ENCODE measurements around the gene RAB5IF. TPM values are rescaled to one million over a fixed set of nuclear protein-coding genes. Genes with fewer than 3 reads are reported as not detected.
"Not testable (repeated sequence)": the region's sequence is repeated elsewhere in the genome, so short reads cannot be mapped to it uniquely, and the experiment has no call there.

RAB5IF gene
- total and polyA plus RNA-seq, 2 donors from 2014 or later, result 71.0 to 110 TPM

GRCh38 chr20:36606158-36607066 lies 833 bp downstream of the RAB5IF start:
- no peak for FAIRE-seq
- H3K9ac ChIP-seq (ENCODE audit: low read length in 3 of 3), result peak overlapping the region; percentile 52 to 78 (median 66)
- H3K9me3 ChIP-seq (ENCODE audit: control insufficient read depth in 2 of 3, insufficient read depth in 1 of 3, low read length in 3 of 3), result no peaks in the 10 kb centered on the region
- peaks cover 0 to 16% (median 16%) of the 10 kb centered on the region in 3 donors for H3K4me1 ChIP-seq (ENCODE audit: control insufficient read depth in 2 of 3, insufficient read depth in 2 of 3, low read depth in 1 of 3, low read length in 3 of 3)
- peaks cover 4 to 8% (median 5%) of the 10 kb centered on the region in 3 donors for H3K36me3 ChIP-seq (ENCODE audit: control insufficient read depth in 2 of 3, insufficient read depth in 3 of 3, low read length in 3 of 3)
- TF ChIP-seq, protein P1, sequence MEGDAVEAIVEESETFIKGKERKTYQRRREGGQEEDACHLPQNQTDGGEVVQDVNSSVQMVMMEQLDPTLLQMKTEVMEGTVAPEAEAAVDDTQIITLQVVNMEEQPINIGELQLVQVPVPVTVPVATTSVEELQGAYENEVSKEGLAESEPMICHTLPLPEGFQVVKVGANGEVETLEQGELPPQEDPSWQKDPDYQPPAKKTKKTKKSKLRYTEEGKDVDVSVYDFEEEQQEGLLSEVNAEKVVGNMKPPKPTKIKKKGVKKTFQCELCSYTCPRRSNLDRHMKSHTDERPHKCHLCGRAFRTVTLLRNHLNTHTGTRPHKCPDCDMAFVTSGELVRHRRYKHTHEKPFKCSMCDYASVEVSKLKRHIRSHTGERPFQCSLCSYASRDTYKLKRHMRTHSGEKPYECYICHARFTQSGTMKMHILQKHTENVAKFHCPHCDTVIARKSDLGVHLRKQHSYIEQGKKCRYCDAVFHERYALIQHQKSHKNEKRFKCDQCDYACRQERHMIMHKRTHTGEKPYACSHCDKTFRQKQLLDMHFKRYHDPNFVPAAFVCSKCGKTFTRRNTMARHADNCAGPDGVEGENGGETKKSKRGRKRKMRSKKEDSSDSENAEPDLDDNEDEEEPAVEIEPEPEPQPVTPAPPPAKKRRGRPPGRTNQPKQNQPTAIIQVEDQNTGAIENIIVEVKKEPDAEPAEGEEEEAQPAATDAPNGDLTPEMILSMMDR (IDR thresholded peaks at IDR 0.05; ENCODE audit: borderline replicate concordance, extremely low read depth, insufficient read depth), result no peak
- peak overlapping the region; percentile 60 to 90 (median 87) for H3K4me3 ChIP-seq (ENCODE audit: low read length in 3 of 3)
- H3K27ac ChIP-seq (ENCODE audit: low read depth in 2 of 2, low read length in 2 of 2), result peak overlapping the region; percentile 70 to 82
- intact Hi-C loops (cut with DNase I), result loop anchor here (10.0 kb wide), 1 partner anchor 52 kb away; no protein-coding TSS in a partner anchor
- H3K27me3 ChIP-seq (ENCODE audit: control insufficient read depth, insufficient read depth, low read length), result no peaks in the 10 kb centered on the region
- peak in 1 of 5 donors; percentile 21 for DNase-seq

GRCh38 chr20:36607586-36608387 lies 2.2 kb downstream of the RAB5IF start:
- H3K9ac ChIP-seq (ENCODE audit: low read length in 3 of 3), result peak overlapping the region in 1 of 3 donors; percentile 34
- peaks cover 5 to 21% (median 15%) of the 10 kb centered on the region in 3 donors for H3K36me3 ChIP-seq (ENCODE audit: control insufficient read depth in 2 of 3, insufficient read depth in 3 of 3, low read length in 3 of 3)
- FAIRE-seq (no peak), DNase-seq (no peak)
- no peak overlapping the region for H3K27ac ChIP-seq (ENCODE audit: low read depth in 2 of 2, low read length in 2 of 2)
- peaks cover 0 to 16% (median 16%) of the 10 kb centered on the region in 3 donors for H3K4me1 ChIP-seq (ENCODE audit: control insufficient read depth in 2 of 3, insufficient read depth in 2 of 3, low read depth in 1 of 3, low read length in 3 of 3)
- no peak overlapping the region for H3K4me3 ChIP-seq (ENCODE audit: low read length in 3 of 3)
- no peaks in the 10 kb centered on the region for H3K27me3 ChIP-seq (ENCODE audit: control insufficient read depth, insufficient read depth, low read length)
- TF ChIP-seq, protein P1 (IDR thresholded peaks at IDR 0.05; ENCODE audit: borderline replicate concordance, extremely low read depth, insufficient read depth), result no peak
- H3K9me3 ChIP-seq (ENCODE audit: control insufficient read depth in 2 of 3, insufficient read depth in 1 of 3, low read length in 3 of 3), result no peaks in the 10 kb centered on the region
- intact Hi-C loops (cut with DNase I), result loop anchor here (10.0 kb wide), 1 partner anchor 53 kb away; no protein-coding TSS in a partner anchor

GRCh38 chr20:36608388-36608728 lies 2.8 kb downstream of the RAB5IF start:
- FAIRE-seq; H3K9me3 ChIP-seq (ENCODE audit: control insufficient read depth in 2 of 3, insufficient read depth in 1 of 3, low read length in 3 of 3); H3K4me3 ChIP-seq (ENCODE audit: low read length in 3 of 3); DNase-seq; H3K27ac ChIP-seq (ENCODE audit: low read depth in 2 of 2, low read length in 2 of 2); H3K9ac ChIP-seq (ENCODE audit: low read length in 3 of 3); H3K27me3 ChIP-seq (ENCODE audit: control insufficient read depth, insufficient read depth, low read length): not testable (repeated sequence)
- H3K36me3 ChIP-seq (ENCODE audit: control insufficient read depth in 2 of 3, insufficient read depth in 3 of 3, low read length in 3 of 3), result peaks cover 6 to 24% (median 15%) of the 10 kb centered on the region in 3 donors
- intact Hi-C loops (cut with DNase I), result loop anchor here (10.0 kb wide), 1 partner anchor 54 kb away; no protein-coding TSS in a partner anchor
- peaks cover 0 to 16% (median 16%) of the 10 kb centered on the region in 3 donors for H3K4me1 ChIP-seq (ENCODE audit: control insufficient read depth in 2 of 3, insufficient read depth in 2 of 3, low read depth in 1 of 3, low read length in 3 of 3)

Data from kidney (tissue), 14 donors.